ENCODE measurements around the gene CACNB2. TPM values are rescaled to one million over a fixed set of nuclear protein-coding genes. Genes with fewer than 3 reads are reported as not detected.

Gene CACNB2
- total and polyA plus RNA-seq, 10 of the 15 experiments (the other 5 are each of a cell fraction or from before 2014, with no cell fraction given): 0.62 to 8.1 (median 1.2) TPM

DNA sequence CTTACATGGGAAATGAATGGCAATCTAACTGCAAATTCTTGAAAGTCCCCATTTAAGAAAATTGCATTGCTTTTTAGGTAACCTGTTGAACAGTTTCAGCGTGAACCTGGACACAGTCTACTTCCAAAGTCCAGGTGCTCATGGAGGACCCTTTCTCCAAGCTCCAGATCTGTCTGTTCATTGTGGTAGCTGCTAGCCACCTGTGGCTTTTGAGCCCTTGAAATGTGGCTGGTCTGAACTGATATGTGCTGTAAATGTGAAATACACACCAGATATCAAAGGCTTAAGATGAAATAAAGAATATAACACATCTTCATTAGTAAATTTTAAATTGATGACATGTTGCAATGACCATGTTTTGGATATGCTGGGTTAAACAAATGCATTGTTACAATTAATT, 4.2 kb downstream of the CACNB2 start:
- Histone ChIP-seq H3K9ac (ENCODE audit: control insufficient read depth, insufficient read depth, low read length) (no peak overlapping the region), H3K36me3 (ENCODE audit: control insufficient read depth in 2 of 2, insufficient read depth in 2 of 2, low read length in 1 of 2) (no peaks in the 10 kb centered on the region), H2AFZ (ENCODE audit: control insufficient read depth, low read depth, low read length) (no peak overlapping the region), H3K4me1 (ENCODE audit: control insufficient read depth, insufficient read depth, low read length) (no peaks in the 10 kb centered on the region), H3K9me3 (replicated peaks; ENCODE audit: control insufficient read depth, insufficient read depth, low read length) (no peaks in the 10 kb centered on the region), H3K4me3 (no peak overlapping the region), H3K79me2 (ENCODE audit: control insufficient read depth, insufficient read depth, low read length) (no peaks in the 10 kb centered on the region), H3K27me3 (replicated peaks in 1 of 2; ENCODE audit: control insufficient read depth in 2 of 2, insufficient read depth in 2 of 2, low read length in 1 of 2) (peaks cover 3 to 4% of the 10 kb centered on the region in 2 experiments; a peak in 2 of 4 replicates), H3K27ac (ENCODE audit: control insufficient read depth, insufficient read depth) (no peak overlapping the region), H3K4me2 (ENCODE audit: control insufficient read depth, insufficient read depth) (no peak overlapping the region), H4K20me1 (ENCODE audit: control insufficient read depth, insufficient read depth) (no peaks in the 10 kb centered on the region)
- TF ChIP-seq MYB (IDR thresholded peaks at IDR 0.05; ENCODE audit: borderline replicate concordance, low read depth, low read length) (no peak), PML (IDR thresholded peaks at IDR 0.05; ENCODE audit: low read length) (no peak), IRF4 (IDR thresholded peaks at IDR 0.05; ENCODE audit: low read depth, low read length) (no peak), TARDBP (IDR thresholded peaks at IDR 0.05; ENCODE audit: borderline replicate concordance) (no peak), HCFC1 (IDR thresholded peaks at IDR 0.05; ENCODE audit: low read length) (no peak)
- ChIA-PET SMC1A (ENCODE audit: uncharacterized antibody, unreplicated experiment) (no interaction called here), POLR2A (no interaction called here), CTCF (no interaction called here), RAD21 (ENCODE audit: unreplicated experiment) (no interaction called here)
- FAIRE-seq: no peak
- intact Hi-C loops (cut with micrococcal nuclease; ENCODE audit: unreplicated experiment) (no loop called here), in situ Hi-C loops (cut with MboI) (no loop called here)
- no peak for ATAC-seq
- BruUV-seq (replicated peaks): no TSS peak
- no peak for DNase-seq (ENCODE audit: low read depth, low spot score)
- WGBS (ENCODE audit: insufficient coverage, insufficient replicate concordance, low lambda C conversion rate, missing lambda C conversion rate): 8% methylated on average over 1 of the region's 1 CpG

DNA sequence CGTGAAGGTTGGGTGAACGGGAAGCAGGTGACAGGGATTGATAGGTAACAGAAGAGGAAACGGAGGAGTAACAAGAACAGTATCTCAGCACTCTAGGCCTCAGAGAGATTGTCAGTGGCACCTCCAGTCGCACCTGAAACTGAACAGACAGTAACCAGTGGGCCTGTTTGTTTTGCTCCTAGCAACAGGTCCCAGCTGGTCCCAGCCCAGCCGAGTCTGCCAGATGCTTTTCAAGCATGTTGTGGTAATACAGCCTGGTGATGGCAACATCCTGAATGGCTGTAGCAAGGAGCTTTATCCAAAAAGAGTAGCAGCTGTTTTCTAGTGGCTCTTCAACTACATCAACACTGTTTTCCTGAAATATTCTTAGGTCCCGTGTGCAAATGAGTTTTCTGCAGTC, 4.7 kb downstream of the CACNB2 start:
- SMC1A ChIA-PET (ENCODE audit: uncharacterized antibody, unreplicated experiment): no interaction called here
- in situ Hi-C loops (cut with MboI): no loop called here
- Histone ChIP-seq H3K9me3 (replicated peaks; ENCODE audit: control insufficient read depth, insufficient read depth, low read length) (no peaks in the 10 kb centered on the region), H2AFZ (ENCODE audit: control insufficient read depth, low read depth, low read length) (no peak overlapping the region), H3K4me3 (no peak overlapping the region), H3K4me1 (ENCODE audit: control insufficient read depth, insufficient read depth, low read length) (no peaks in the 10 kb centered on the region), H3K79me2 (ENCODE audit: control insufficient read depth, insufficient read depth, low read length) (no peaks in the 10 kb centered on the region), H3K9ac (ENCODE audit: control insufficient read depth, insufficient read depth, low read length) (no peak overlapping the region), H3K4me2 (ENCODE audit: control insufficient read depth, insufficient read depth) (no peak overlapping the region), H4K20me1 (ENCODE audit: control insufficient read depth, insufficient read depth) (no peaks in the 10 kb centered on the region), H3K27ac (ENCODE audit: control insufficient read depth, insufficient read depth) (no peak overlapping the region), H3K36me3 (ENCODE audit: control insufficient read depth in 2 of 2, insufficient read depth in 2 of 2, low read length in 1 of 2) (no peaks in the 10 kb centered on the region), H3K27me3 (replicated peaks in 1 of 2; ENCODE audit: control insufficient read depth in 2 of 2, insufficient read depth in 2 of 2, low read length in 1 of 2) (peaks cover 1 to 4% of the 10 kb centered on the region in 2 experiments; a peak in 2 of 4 replicates)
- BruUV-seq (replicated peaks): no TSS peak
- DNase-seq (ENCODE audit: low read depth, low spot score): no peak
- CTCF ChIA-PET: no interaction called here
- WGBS (ENCODE audit: insufficient coverage, insufficient replicate concordance, low lambda C conversion rate, missing lambda C conversion rate): 9% methylated on average over 6 of the region's 6 CpGs
- intact Hi-C loops (cut with micrococcal nuclease; ENCODE audit: unreplicated experiment): no loop called here
- RAD21 ChIA-PET (ENCODE audit: unreplicated experiment): no interaction called here
- peak; percentile 38 for ATAC-seq
- no peak for FAIRE-seq
- POLR2A ChIA-PET: no interaction called here
- no peak for TF ChIP-seq RCOR1 (conservative IDR thresholded peaks at IDR 0.05; ENCODE audit: low read depth, low read length)
- no peak for TF ChIP-seq SUPT20H (IDR thresholded peaks at IDR 0.05; ENCODE audit: borderline replicate concordance, control insufficient read depth, low read depth, low read length)
- TF ChIP-seq ETV6 (conservative IDR thresholded peaks at IDR 0.05 in 1 of 2, IDR thresholded peaks at IDR 0.05 in 1 of 2; ENCODE audit: borderline replicate concordance in 1 of 2, low read depth in 1 of 2): no peak
- TF ChIP-seq NFYA (IDR thresholded peaks at IDR 0.05; ENCODE audit: borderline replicate concordance, low read depth, low read length): no peak
- TF ChIP-seq PML (IDR thresholded peaks at IDR 0.05; ENCODE audit: low read length): no peak
- TF ChIP-seq IKZF1 (conservative IDR thresholded peaks at IDR 0.05): no peak
- TF ChIP-seq CBX5 (IDR thresholded peaks at IDR 0.05; ENCODE audit: low read depth): no peak
- TF ChIP-seq, protein P1, sequence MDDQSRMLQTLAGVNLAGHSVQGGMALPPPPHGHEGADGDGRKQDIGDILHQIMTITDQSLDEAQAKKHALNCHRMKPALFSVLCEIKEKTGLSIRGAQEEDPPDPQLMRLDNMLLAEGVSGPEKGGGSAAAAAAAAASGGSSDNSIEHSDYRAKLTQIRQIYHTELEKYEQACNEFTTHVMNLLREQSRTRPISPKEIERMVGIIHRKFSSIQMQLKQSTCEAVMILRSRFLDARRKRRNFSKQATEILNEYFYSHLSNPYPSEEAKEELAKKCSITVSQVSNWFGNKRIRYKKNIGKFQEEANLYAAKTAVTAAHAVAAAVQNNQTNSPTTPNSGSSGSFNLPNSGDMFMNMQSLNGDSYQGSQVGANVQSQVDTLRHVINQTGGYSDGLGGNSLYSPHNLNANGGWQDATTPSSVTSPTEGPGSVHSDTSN (IDR thresholded peaks at IDR 0.05; ENCODE audit: insufficient replicate concordance, low read depth, low read length): no peak
- TF ChIP-seq CEBPB (IDR thresholded peaks at IDR 0.05; ENCODE audit: borderline replicate concordance in 1 of 2, low read depth in 2 of 2, low read length in 2 of 2): no peak
- no peak for TF ChIP-seq EGR1 (IDR thresholded peaks at IDR 0.05; ENCODE audit: borderline replicate concordance in 1 of 2, low read depth in 2 of 2, low read length in 2 of 2)
- no peak for TF ChIP-seq ZNF384 (IDR thresholded peaks at IDR 0.05; ENCODE audit: borderline replicate concordance, low read depth, low read length)
- TF ChIP-seq CHD1 (IDR thresholded peaks at IDR 0.05; ENCODE audit: low read depth, low read length): no peak
- no peak for TF ChIP-seq BACH1 (IDR thresholded peaks at IDR 0.05; ENCODE audit: borderline replicate concordance)
- no peak for TF ChIP-seq BMI1 (IDR thresholded peaks at IDR 0.05; ENCODE audit: borderline replicate concordance)
- no peak for TF ChIP-seq RAD21 (IDR thresholded peaks at IDR 0.05; ENCODE audit: insufficient read depth, low read depth, low read length)

Measured in GM12878 (cell line).